HCT116 (cell line): Measurements from ENCODE around the gene PNKP.

Experiments
- CTCF ChIP-seq, 3 experiments: fragments of 200-600 bp in 1 of 3; sonication (generic) in 1 of 3; IDR thresholded peaks in 2 of 3; conservative IDR thresholded peaks in 1 of 3; 2 replicates each; pipeline ENCODE4 v1.5.1; 2012 to 2017; ENCODE audit warnings: low read depth in 2 of 3, low read length in 2 of 3, antibody characterized with exemption in 1 of 3, borderline replicate concordance in 1 of 3, control low read depth in 1 of 3, mild to moderate bottlenecking in 1 of 3, mixed read lengths in 1 of 3, mixed run types in 1 of 3, moderate library complexity in 1 of 3; ENCODE audit not compliant: insufficient read depth in 1 of 3
- POLR2AphosphoS5 ChIP-seq: IDR thresholded peaks from 2 replicates; pipeline ENCODE4 v1.6.1; 2011; ENCODE audit warnings: mild to moderate bottlenecking, low read depth, low read length, moderate library complexity

- TF ChIP-seq CTCF (IDR thresholded peaks at IDR 0.05 in 2 of 3, conservative IDR thresholded peaks at IDR 0.05 in 1 of 3; ENCODE audit: borderline replicate concordance in 1 of 3, insufficient read depth in 1 of 3, low read depth in 2 of 3, low read length in 2 of 3) (no peak), POLR2AphosphoS5 (no peak)
Measured at GRCh38 chr19:49913720-49914119, 46.3 kb upstream of the PNKP start.
